ENCODE data around the gene SCN5A. TPM values are rescaled to one million over a fixed set of nuclear protein-coding genes. Genes with fewer than 3 reads are reported as not detected.

Gene SCN5A
- total RNA-seq, 2 donors from 2014 or later, result 102 to 118 TPM

- Histone ChIP-seq H3K4me3 (no peak overlapping the region), H3K4me1 (peaks cover 0 to 47% of the 10 kb centered on the region in 2 donors), H3K27me3 (no peaks in the 10 kb centered on the region), H3K36me3 (no peaks in the 10 kb centered on the region), H3K27ac (peak overlapping the region; percentile 76 to 91), H3K9me3 (no peaks in the 10 kb centered on the region)
- DNase-seq (ENCODE audit: low spot score), result no peak
- no peak for TF ChIP-seq CTCF (IDR thresholded peaks at IDR 0.05)
These were observed 115.3 kb downstream of the SCN5A start for GRCh38 chr3:38534180-38534579.

- Histone ChIP-seq H3K4me3 (no peak overlapping the region), H3K4me1 (peaks cover 0 to 39% of the 10 kb centered on the region in 2 donors), H3K27ac (peak overlapping the region; percentile 77 to 91), H3K36me3 (no peaks in the 10 kb centered on the region), H3K9me3 (no peaks in the 10 kb centered on the region), H3K27me3 (no peaks in the 10 kb centered on the region)
- DNase-seq (ENCODE audit: low spot score), result peak; percentile 71
- TF ChIP-seq CTCF (IDR thresholded peaks at IDR 0.05), result no peak
These were observed 116.1 kb downstream of the SCN5A start for GRCh38 chr3:38533285-38533976.

GRCh38 chr3:38532529-38532928 is 117.0 kb downstream of the SCN5A start:
- H3K4me1 ChIP-seq, result peaks cover 0 to 30% of the 10 kb centered on the region in 2 donors

GRCh38 chr3:38528457-38528856 is 121.0 kb downstream of the SCN5A start:
- H3K4me1 ChIP-seq, result peaks cover 0 to 14% of the 10 kb centered on the region in 2 donors
- peak overlapping the region; percentile 41 to 49 for H3K27ac ChIP-seq
- H3K36me3 ChIP-seq, result peaks cover 33% of the 10 kb centered on the region
- H3K27me3 ChIP-seq, result no peaks in the 10 kb centered on the region
- no peak for DNase-seq (ENCODE audit: low spot score)
- peak in 1 of 2 donors; percentile 39 for TF ChIP-seq CTCF (IDR thresholded peaks at IDR 0.05)
- no peaks in the 10 kb centered on the region for H3K9me3 ChIP-seq
- no peak overlapping the region for H3K4me3 ChIP-seq

More at GRCh38 chr3:38532529-38532928, 117.0 kb downstream of the SCN5A start:
- H3K27me3 ChIP-seq, result no peaks in the 10 kb centered on the region
- H3K4me3 ChIP-seq, result no peak overlapping the region
- H3K9me3 ChIP-seq, result no peaks in the 10 kb centered on the region
- DNase-seq (ENCODE audit: low spot score), result no peak
- TF ChIP-seq CTCF (IDR thresholded peaks at IDR 0.05), result no peak
- peak overlapping the region; percentile 77 for H3K27ac ChIP-seq
- H3K36me3 ChIP-seq, result peaks cover 8% of the 10 kb centered on the region

DNA sequence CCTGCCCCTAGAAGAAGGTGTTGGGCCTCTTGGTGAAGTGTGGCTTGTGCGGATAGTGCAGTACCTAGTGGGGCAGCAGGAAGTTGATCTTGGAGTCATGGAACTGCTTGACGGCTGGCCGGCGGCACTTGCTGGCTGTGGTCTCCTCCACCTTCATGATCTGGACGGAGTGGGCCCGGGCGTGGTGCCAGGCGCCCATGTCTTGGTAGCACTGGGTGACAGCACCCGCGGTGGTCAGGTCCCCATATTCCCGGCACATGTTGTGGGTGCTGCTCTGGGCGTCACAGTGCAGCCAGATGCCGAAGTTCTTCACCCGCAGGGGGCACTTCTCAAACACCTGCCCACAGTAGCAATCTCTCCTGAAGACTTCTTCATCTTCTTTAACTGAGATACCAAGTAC is 122.7 kb downstream of the SCN5A start:
- DNase-seq (ENCODE audit: low spot score), result no peak
- no peaks in the 10 kb centered on the region for H3K9me3 ChIP-seq
- H3K27ac ChIP-seq, result no peak overlapping the region
- H3K27me3 ChIP-seq, result no peaks in the 10 kb centered on the region
- no peak overlapping the region for H3K4me3 ChIP-seq
- TF ChIP-seq CTCF (IDR thresholded peaks at IDR 0.05), result no peak
- H3K4me1 ChIP-seq, result peaks cover 0 to 2% of the 10 kb centered on the region in 2 donors
- peaks cover 42% of the 10 kb centered on the region for H3K36me3 ChIP-seq

All from right atrium auricular region (tissue), 2 donors.